HG03280 (cell line): ENCODE measurements around the gene EIF3B.
"Not testable (repeated sequence)": the region's sequence is repeated elsewhere in the genome, so short reads cannot be mapped to it uniquely, and the experiment has no call there.

Experiments used
- ATAC-seq: cut with Tn5 transposase; IDR thresholded peaks from one replicate; pipeline ENCODE4 v1.9.1; 2021; ENCODE audit warnings: mild to moderate bottlenecking, moderate library complexity; ENCODE audit not compliant: unreplicated experiment

Gene EIF3B

DNA sequence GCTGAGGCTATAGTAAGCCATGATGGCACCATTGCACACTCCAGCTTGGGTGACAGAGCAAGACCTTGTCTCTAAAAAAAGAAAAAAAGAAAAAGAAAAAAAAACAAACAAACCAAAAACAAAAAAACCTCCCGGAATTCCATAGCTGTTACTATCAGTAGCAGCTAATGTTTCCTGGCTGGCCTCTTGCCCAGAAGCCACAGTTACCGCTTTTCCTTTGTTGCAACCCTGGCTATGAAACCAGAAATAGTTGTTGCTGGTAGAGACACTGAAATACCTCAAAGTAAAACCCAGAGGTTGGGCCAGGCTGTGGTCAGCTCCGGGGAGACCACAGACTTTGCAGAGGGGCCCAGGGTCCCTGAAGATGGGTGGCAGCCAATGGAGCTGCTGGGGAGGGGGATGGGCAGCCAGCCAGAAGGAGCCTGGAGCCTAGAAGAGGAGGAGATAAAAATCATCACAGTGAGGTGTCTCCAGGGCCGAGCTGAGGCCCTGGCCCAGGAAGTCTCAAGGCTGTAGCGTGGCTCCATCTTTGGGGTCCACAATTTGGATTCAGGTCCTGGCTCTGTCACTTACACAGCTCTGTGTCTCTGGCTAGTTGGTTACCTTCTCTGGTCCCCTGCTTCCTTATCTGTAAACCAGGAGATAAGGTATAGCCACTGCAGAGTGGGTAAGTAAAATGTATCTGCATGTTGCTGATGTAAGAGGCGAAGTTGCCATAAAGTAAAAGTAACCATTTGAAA, 45.4 kb downstream of the EIF3B start:
- ATAC-seq = no peak

DNA sequence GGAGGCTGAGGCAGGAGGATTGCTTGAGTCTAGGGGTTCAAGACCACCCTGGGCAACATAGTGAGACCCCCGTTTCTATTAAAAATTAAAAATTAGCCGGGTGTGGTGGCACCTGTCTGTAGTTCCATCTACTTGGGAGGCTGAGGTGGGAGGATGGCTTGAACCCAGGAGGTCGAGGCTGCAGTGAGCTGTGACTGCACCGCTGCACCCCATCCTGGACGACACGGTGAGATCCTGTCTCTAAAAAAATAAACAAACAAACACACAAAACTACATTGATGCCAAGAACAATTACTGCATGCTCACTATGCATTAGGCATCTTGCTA, 48.0 kb downstream of the EIF3B start:
- no peak for ATAC-seq

DNA sequence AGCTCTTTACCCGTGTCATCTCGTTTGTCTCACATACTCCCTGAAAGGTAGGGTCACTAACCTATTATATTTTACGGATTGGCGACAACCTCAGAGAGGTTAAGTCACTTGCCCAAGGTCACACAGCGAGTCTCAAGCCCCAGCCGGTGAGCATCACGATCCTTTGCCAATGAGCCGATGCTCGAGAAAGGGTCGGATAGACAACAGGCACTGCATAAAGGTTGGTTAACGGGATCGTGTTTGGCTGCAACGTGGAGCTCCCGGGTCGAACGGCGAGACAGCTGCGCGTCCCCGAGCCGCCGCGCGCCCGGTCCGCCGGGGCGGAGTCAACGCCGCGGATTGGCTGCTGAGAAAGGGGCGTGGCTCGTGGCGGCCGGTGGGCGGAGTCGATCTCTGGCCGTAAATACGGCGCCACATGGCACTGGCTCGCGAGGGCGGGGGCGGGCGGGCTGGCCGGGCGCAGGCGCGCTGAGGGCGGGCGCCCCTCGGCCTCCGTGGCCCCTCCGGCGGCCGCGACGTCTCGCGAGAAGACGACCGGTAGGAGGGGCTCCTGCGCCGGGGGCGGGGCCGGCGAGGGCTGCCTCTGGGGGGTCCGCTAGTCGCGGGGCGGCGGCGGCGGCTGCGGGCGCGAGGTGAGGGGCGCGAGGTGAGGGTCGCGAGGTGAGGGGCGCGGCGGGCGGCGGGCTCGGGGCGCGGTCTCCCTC, 48.5 kb downstream of the EIF3B start, which contains the start of gene CHST12:
Gene CHST12 (plus strand): TSS at position 598 of the 704 bp plus-strand sequence. CDS start 29,029 bp downstream, outside the sequence.
- peak; percentile 53 for ATAC-seq

DNA sequence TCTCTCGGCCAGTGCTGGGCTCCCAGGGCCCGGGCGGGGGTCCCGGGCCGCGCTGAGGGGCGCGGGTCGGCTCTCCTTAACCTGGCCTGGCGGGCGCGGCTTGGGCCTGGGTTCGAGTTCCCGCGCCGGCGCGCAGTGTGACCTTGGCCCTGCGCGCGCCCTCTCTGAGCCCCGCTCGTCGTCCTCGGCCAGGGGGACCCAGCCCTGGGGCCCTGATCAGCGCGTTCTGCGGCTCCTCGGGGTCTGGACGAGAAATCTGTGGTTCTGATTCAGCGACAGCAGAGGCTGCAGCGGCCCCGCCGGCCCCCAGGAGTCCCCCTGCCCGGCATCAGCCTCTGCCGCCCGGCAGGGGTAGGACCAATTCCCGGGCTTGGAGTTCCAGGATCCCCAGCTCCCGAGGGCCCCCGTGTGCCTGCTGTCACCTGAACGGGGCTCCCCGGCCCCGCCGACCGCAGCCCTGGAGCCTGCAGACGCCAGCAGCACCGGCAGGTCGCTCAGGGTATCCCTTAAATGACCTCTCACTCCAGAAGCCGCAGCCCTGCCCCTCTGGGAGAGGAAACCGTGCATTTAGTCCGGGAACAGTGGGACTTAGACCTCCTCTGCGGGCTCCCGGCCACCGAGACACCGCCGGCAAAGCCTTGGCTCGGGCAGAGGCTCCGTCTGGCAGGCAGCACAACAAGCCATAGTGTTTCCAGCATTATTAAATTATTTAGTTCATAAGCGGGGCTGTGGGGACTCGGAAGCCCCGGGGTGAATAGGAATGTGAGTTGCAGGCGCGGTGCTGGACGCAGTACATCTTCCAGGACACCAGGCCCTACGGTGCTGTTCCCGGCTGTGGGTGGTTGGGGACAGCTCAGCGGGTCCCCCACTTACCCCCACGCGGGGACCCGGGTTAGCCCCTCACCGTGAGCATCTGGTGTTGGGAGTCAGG, 49.4 kb downstream of the EIF3B start:
- ATAC-seq = peak; percentile 9

DNA sequence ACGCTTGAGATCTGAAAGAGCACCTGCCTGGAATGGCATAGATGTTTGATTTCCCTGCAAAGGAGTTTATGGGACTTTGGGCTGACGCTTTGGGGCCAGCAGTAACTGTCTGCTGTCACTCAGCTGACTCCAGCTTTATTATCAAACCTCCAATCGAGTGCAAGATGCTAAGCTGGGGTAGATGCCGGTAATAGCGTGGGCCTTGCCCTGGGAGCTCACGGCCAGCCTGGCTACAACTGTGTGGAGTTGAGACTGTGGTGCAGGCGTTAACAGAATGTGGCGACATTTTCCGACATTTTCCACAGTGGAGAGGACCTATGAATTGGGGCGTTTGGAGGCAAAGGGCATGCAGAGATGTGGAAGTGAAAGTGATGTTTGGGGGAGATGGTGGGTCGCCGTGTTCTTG, 50.1 kb downstream of the EIF3B start:
- ATAC-seq = no peak

DNA sequence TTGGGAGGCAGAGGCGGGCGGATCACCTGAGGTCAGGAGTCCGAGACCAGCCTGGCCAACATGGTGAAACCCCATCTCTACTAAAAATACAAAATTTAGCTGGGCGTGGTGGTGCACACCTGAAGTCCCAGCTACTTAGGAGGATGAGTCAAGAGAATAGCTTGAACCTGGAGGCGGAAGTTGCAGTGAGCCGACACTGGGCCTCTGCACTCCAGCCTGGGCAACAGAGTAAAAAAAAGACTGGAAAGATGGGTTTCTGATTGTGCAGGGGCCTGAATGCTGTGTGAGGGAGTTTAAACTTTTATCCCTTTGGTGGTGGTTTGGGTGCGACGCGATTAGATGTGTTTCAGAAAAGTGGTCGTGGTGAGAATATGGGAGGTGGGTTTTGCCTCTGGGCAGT, 50.6 kb downstream of the EIF3B start:
- ATAC-seq = no peak

DNA sequence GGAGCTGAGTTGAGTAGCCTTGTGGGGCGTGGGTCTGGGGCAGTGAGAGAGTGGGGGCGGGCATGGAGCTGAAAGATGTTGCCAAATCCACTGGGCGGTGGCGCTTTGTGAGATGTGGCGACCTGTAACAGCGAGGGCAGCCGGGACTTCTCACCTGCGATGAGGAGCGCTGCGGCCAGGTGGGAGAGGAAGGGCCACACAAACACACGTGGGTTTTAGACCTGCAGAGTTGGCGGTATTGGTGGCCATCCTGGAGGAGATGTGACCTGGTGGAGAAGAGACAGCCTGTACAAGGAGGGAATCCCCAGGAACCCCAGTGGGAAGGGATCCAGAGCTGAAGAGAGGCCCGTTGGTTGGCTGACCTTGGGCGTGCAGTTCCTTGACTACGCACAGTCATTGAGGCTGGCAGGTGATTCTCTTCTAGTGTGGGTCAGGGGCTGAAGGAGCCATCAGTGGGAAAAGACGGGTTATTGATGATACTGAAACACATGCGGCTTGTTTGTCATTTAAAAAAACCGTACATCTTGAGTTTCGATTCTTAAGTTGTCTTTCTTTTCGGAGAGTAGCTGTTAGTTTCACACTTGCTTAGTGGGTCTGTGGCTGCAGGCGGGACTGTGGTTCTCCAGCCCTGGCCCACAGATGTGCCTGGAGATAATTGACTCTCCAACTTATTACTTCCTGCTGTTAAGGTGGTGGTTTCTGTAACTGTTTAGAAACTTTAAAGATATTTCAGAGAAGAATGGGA, 51.1 kb downstream of the EIF3B start:
- ATAC-seq = peak; percentile 41

DNA sequence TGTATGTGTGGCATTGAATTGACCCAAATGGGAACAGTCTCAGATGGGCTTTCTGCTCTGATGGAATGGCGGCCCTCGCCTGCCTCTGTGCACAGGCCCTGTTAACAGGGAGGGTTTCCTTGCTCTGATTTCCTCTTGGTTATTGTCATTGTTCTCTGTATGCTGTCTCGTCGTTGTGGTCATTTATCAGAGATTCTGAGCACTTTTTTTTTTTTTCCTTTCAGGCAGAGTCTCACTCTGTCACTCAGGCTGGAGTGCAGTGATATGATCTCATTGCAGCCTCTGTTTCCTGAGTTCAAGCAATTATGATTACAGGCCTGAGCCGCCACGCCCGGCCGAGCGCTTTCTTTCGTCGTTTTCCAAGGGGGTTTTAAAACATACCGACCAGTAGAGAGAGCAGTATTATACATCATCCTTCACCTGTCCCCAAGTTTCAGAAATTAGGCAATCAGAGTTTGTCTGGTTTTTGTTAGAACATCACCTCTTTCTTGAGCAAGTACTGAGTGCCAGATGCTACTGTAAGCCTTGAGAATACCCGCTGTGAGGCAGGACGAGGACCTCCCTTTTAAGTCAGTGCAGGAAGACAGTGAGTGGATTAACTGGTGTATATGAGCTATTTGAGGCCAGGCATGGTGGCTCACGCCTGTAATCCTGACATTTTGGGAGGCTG, 55.3 kb downstream of the EIF3B start:
- no peak for ATAC-seq

DNA sequence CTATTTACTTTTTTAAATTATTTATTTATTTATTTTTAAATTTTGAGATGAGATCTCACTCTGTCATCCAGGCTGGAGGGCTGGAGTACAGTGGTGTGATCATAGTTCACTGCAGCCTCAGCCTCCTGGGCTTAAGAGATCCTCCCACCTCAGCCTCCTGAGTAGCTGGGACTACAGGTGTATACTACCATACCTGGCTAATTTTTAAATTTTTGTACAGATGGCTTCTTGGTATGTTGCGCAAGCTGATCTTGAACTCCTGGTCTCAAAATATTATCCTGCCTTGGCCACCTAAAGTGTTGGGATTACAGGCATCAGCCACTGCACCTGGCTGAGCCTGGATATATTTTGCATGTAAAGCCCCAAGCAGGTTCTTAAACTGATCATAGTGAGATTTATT, 56.4 kb downstream of the EIF3B start:
- no peak for ATAC-seq

DNA sequence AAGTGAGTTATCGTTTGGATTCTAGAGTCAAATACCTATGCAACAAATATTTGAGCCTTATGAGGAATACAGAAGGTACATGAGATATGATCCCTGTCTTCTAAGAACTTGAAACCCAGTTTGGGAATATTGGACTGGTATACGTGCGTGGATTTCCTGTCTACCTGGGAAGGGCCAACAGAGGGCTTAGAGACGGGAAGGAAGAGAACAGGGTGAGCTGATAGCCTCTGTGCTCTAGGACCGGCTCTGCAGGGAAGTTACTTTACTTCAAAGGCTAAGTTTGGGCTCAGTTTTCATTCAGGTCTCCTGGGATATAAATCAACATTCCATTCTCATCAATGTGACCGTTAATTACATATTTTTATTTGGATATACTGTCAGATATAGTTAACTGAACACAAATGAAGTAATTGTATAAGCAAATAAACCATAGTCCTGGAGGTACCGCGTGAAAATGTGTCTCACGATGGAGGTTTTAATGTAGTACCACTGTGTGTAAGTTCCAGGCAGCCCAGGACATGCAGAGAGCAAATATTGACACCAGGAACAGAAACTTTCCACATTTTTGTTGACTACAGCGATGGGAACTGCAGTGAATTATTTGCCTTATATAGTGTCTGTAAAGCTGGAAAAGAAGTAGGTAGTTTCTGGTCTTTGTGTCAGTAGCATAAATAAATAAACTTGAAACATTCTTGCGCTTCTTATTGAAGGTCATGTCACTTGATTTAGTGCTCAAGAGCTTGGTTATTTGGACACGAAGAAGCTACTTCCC, 57.4 kb downstream of the EIF3B start:
- no peak for ATAC-seq

DNA sequence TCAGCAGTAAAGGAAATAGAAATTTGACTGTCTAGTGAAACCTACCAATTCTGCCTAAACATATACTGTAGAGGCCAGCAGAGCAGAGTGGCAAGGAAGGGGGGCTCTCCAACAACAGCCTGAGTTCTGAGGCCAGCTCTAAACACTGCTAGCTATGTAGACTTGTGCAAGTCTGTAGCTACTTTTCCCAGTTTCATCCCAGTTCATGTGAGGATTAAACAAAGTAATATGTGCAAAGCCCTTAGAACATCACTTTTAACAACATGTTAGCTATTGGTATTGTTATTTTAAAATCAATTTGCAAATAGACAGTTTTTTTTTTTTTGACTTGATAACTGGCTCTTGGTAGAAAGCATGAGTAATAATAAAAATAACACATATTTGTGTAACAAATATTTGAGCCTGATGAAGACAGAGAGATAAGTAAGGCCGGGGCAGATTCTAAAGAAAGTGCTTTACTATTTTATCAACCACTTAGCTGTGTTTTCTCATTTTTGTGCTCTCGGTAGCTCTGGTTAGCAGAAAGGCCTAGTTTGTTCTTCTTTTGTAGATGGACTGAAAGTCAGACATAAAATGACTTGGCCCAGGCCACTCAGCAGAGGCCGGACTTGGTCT, 58.1 kb downstream of the EIF3B start:
- ATAC-seq = no peak

DNA sequence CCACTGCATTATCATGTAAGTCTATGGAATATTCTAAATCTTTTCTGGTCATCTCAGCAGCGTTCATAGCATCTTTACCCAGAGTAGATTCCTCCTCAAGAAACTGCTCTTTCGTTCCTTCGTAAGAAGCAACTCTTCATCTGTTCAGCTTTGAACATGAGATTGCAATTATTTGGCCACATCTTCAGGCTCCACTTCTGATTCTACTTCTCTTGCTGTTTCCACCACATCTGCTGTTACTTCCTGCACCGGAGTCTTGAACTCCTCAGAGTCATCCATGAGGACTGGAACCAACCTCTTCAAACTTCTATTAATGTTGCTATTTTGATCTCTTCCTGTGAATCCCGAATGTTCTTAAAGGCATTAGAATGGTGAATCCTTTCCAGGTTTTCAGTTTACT, 61.4 kb downstream of the EIF3B start:
- ATAC-seq = no peak

DNA sequence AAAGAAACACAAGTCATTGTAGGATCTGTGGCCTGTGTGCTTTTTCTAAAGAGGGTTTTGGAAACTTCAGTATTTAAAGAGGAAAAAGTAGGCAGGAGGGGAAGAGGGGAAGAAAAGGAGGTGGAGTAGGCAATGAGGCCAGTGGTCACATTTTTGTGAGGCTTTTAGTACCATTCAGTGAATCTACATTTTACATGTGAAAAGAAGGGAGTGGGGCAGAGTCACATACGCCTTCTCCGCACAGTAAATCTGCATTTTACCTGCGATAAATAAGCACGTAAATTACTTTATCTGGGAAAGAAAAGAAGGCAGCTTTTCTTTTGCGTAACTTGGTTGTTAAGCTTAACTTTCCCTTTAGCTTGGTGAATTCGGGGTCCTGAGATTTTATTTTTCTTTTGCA, 62.0 kb downstream of the EIF3B start:
- no peak for ATAC-seq

DNA sequence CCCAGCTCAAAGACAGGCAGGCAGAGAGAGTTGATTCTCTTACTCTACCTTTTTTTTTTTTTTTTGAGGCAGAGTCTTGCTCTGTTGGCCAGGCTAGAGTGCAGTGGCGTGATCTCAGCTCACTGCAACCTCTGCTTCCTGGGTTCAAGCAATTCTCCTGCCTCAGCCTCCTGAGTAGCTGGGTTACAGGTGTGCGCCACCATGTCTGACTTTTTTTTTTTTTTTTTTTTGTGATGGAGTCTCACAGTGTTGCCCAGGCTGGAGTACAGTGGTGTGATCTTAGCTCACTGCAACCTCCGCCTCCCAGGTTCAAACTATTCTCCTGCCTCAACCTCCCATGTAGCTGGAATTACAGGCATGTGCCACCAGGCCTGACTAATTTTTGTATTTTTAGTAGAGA, 62.6 kb downstream of the EIF3B start:
- ATAC-seq = not testable (repeated sequence)

DNA sequence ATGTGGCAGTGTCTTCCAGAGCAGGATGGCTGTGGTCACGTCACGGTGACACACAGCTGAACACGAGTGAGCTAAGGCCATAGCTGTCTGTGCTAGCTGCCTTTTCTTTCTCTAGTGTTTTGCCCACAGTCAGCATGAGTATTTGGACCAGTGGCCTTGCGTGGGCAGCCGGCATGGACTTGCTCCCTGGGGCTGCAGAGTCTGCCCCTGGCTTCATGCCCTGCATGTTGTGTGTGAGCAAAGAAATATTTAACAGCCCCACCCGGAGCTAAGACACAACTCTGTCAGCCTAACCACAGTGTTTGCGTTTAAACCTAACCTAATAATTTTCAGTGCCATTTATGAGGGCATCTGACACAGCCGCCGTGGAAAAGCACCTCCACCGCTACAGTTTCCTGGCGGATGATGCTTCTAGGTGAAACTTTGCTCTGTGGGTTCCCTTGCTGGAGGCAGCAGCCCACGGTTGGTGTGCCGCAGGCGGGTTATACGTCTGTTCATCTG, 63.4 kb downstream of the EIF3B start:
- no peak for ATAC-seq

DNA sequence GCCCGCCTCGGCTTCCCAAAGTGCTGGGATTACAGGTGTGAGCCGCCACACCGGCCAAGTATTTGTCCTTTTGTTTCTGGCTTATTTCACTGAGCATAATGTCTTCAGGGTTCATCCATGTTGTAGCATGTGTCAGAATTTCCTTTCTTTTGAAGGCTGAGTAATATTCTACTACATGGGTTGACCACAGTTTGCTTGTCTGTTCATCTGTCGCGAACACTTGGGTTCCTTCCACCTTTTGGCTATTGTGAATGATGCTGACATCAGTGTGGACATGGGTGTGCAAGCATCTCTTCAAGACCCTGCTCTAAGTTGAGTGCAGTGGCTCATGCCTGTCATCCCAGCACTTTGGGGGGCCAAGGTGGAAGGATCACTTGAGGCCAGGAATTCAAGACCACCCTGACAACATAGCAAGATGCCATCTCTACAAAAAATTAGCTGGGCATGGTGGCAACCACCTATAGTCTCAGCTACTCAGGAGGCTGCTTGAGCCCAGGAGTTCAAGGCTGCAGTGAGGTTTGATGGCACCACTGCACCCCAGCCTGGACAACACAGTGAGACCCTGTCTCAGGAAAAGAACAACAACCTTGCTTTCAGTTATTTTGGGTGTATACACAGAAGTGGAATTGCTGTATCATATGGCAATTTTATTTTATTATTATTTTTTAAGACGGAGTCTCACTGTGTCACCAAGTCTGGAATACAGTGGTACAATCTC, 65.7 kb downstream of the EIF3B start:
- ATAC-seq = no peak

DNA sequence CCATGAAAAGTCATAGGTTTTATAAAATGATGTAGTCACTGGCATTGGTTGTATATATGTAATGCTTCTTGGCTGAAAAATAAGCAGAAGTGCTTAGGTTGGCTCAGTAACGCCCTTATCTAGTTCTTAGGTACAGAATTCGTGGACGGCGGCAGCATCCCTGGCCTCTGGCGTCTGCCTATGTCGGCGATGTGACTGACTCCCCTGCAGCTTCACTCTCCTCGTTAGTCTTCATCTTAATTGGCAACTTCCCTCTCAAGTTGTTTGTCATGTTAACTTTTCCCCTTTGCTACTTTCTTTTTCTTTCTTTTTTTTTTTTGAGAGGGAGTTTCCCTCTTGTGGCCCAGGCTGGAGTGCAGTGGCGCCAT, 67.3 kb downstream of the EIF3B start:
- no peak for ATAC-seq

DNA sequence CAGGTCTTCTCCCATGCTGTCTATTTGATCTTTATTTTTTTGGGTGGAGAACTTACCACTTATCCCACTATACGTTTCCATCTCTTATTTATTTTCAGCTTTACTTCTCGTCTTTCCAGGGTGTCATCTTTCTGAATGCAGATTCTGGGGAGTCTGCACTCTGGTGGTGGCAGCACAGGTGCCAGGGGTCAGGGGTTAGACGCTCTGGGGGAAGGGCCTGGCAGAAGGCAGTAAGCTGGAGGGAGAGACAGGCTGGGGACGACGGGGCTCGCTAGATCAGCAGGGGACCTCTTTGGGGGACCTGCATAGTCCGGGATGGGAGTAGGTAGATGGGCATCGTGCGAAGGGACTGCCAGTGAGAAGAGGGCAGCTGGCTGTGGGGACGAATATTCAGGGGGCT, 71.1 kb downstream of the EIF3B start:
- ATAC-seq = no peak
